ENCODE measurements around the gene SHROOM3. TPM values are rescaled to one million over a fixed set of nuclear protein-coding genes. Genes with fewer than 3 reads are reported as not detected.

SHROOM3 gene
- total RNA-seq, 2 donors from 2014 or later = 142 to 160 TPM

- H3K9me3 ChIP-seq = no peaks in the 10 kb centered on the region
- H3K27me3 ChIP-seq = no peaks in the 10 kb centered on the region
- no peak for TF ChIP-seq CTCF (IDR thresholded peaks at IDR 0.05)
- H3K9ac ChIP-seq (ENCODE audit: low read depth in 2 of 2, low read length in 2 of 2) = peak overlapping the region in 1 of 2 donors; percentile 38
- H3K4me1 ChIP-seq = peaks cover 7% of the 10 kb centered on the region
- H3K4me3 ChIP-seq = no peak overlapping the region
- H3K27ac ChIP-seq = peak overlapping the region; percentile 69
- intact Hi-C loops (cut with DNase I) = loop anchor here (10.0 kb wide), 1 partner anchor 91 kb away; no protein-coding TSS in a partner anchor
- H3K36me3 ChIP-seq = no peaks in the 10 kb centered on the region
- DNase-seq = peak; percentile 58
Observed at GRCh38 chr4:76594173-76594572, 159.1 kb downstream of the SHROOM3 start.

- peak overlapping the region; percentile 69 for H3K27ac ChIP-seq
- H3K4me1 ChIP-seq = peaks cover 4% of the 10 kb centered on the region
- H3K27me3 ChIP-seq = no peaks in the 10 kb centered on the region
- no peak for TF ChIP-seq CTCF (IDR thresholded peaks at IDR 0.05)
- H3K9me3 ChIP-seq = no peaks in the 10 kb centered on the region
- DNase-seq = no peak
- peak overlapping the region in 1 of 2 donors; percentile 35 for H3K9ac ChIP-seq (ENCODE audit: low read depth in 2 of 2, low read length in 2 of 2)
- intact Hi-C loops (cut with DNase I) = loop anchor here (10.0 kb wide), 1 partner anchor 89 kb away; no protein-coding TSS in a partner anchor
- H3K36me3 ChIP-seq = no peaks in the 10 kb centered on the region
- H3K4me3 ChIP-seq = no peak overlapping the region
Observed at GRCh38 chr4:76595435-76595834, 160.4 kb downstream of the SHROOM3 start.

- H3K27me3 ChIP-seq = no peaks in the 10 kb centered on the region
- H3K36me3 ChIP-seq = no peaks in the 10 kb centered on the region
- DNase-seq = peak; percentile 44
- no peaks in the 10 kb centered on the region for H3K9me3 ChIP-seq
- intact Hi-C loops (cut with DNase I) = loop anchor here (10.0 kb wide), 1 partner anchor 88 kb away; no protein-coding TSS in a partner anchor
- no peak overlapping the region for H3K4me3 ChIP-seq
- no peak overlapping the region for H3K27ac ChIP-seq
- no peak for TF ChIP-seq CTCF (IDR thresholded peaks at IDR 0.05)
- peak overlapping the region in 1 of 2 donors; percentile 6 for H3K9ac ChIP-seq (ENCODE audit: low read depth in 2 of 2, low read length in 2 of 2)
- H3K4me1 ChIP-seq = peaks cover 4% of the 10 kb centered on the region
Observed at GRCh38 chr4:76596713-76597112, 161.7 kb downstream of the SHROOM3 start.

GRCh38 chr4:76597423-76597979 is 162.5 kb downstream of the SHROOM3 start:
- intact Hi-C loops (cut with DNase I) = loop anchor here (10.0 kb wide), 1 partner anchor 87 kb away; no protein-coding TSS in a partner anchor
- H3K27me3 ChIP-seq = no peaks in the 10 kb centered on the region
- no peak for TF ChIP-seq CTCF (IDR thresholded peaks at IDR 0.05)
- H3K27ac ChIP-seq = no peak overlapping the region
- no peaks in the 10 kb centered on the region for H3K36me3 ChIP-seq
- no peak overlapping the region for H3K4me3 ChIP-seq
- DNase-seq = no peak
- peaks cover 4% of the 10 kb centered on the region for H3K4me1 ChIP-seq
- H3K9me3 ChIP-seq = no peaks in the 10 kb centered on the region
- H3K9ac ChIP-seq (ENCODE audit: low read depth in 2 of 2, low read length in 2 of 2) = no peak overlapping the region

GRCh38 chr4:76600447-76600846 is 165.4 kb downstream of the SHROOM3 start:
- no peaks in the 10 kb centered on the region for H3K27me3 ChIP-seq
- TF ChIP-seq CTCF (IDR thresholded peaks at IDR 0.05) = no peak
- H3K4me1 ChIP-seq = peaks cover 4% of the 10 kb centered on the region
- no peaks in the 10 kb centered on the region for H3K9me3 ChIP-seq
- H3K27ac ChIP-seq = peak overlapping the region; percentile 29
- DNase-seq = peak; percentile 73
- H3K4me3 ChIP-seq = no peak overlapping the region
- H3K36me3 ChIP-seq = no peaks in the 10 kb centered on the region
- H3K9ac ChIP-seq (ENCODE audit: low read depth in 2 of 2, low read length in 2 of 2) = peak overlapping the region in 1 of 2 donors; percentile 3
- intact Hi-C loops (cut with DNase I) = no loop called here

Data from colonic mucosa (tissue), 4 donors.